GM12891 (cell line): Measurements from ENCODE around the gene P3H3.

Source experiments
- DNase-seq: peaks from one replicate; pipeline ENCODE4 v3.0.0; 2011; ENCODE audit warnings: low spot score; ENCODE audit not compliant: insufficient read length
- FAIRE-seq: peaks from 2 replicates; lab custom pipeline; 2011; peaks lifted over from hg19 to GRCh38; lab: Jason Lieb, UNC
- PAX5 ChIP-seq: IDR thresholded peaks from 2 replicates; pipeline ENCODE4 v1.6.1; 2011; ENCODE audit warnings: low read length, moderate library complexity, mild to moderate bottlenecking; ENCODE audit not compliant: insufficient read depth, severe bottlenecking
- POLR2A ChIP-seq: IDR thresholded peaks from 2 replicates; pipeline ENCODE4 v1.6.1; 2011; ENCODE audit warnings: low read depth, low read length, control low read depth
- POLR2AphosphoS5 ChIP-seq: IDR thresholded peaks from 2 replicates; pipeline ENCODE4 v1.6.1; 2011; ENCODE audit warnings: low read depth, low read length, control low read depth
- POU2F2 ChIP-seq: IDR thresholded peaks from 2 replicates; pipeline ENCODE4 v1.6.1; 2011; ENCODE audit warnings: low read depth, mild to moderate bottlenecking, control low read depth, low read length, moderate library complexity
- SPI1 ChIP-seq: IDR thresholded peaks from 2 replicates; pipeline ENCODE4 v1.6.1; 2011; ENCODE audit warnings: low read depth, low read length, control low read depth
- TAF1 ChIP-seq: IDR thresholded peaks from 2 replicates; pipeline ENCODE4 v1.6.1; 2011; ENCODE audit warnings: low read depth, low read length, control low read depth

The P3H3 gene

DNA sequence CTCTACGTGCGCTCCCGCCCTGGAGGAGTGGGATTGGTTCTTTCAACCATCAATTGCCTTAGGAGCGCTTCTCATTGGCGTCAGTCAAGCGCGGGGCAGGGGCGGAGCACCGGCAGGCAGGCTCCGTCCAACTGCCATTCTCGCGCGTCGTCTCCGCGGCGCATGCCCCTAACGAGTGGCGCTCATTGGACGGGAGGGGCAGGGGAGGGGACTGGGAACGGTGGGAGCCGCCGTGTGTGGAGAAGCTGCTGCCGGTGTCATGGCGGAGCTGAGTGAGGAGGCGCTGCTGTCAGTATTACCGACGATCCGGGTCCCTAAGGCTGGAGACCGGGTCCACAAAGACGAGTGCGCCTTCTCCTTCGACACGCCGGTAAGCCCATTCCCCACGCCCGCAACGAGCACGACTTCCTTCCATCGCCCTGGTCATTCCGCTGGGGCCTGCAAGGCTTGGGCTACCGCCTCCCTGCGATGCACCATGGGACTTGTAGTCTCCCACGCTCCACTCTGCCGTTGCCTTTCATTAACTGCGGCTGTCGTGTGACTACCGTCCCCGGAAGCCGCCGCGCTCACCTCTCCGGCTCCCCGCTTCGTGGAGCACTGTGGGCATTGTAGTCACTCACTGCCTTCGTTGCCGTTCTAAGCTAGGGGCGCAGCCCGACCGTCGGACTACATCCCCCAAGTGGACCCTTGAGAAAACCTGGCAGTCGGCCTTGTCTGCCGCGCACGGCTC lies 23.9 kb downstream of the P3H3 start, which contains the start of gene USP5:
TSS of gene USP5 (plus strand) at position 230 of the 730 bp plus-strand sequence. CDS start at position 260, 30 bp downstream.
- DNase-seq (peak; percentile 92), FAIRE-seq (peak; percentile 100)
- peak; percentile 75 for TF ChIP-seq TAF1
- peak; percentile 84 for TF ChIP-seq POLR2AphosphoS5
- TF ChIP-seq PAX5: no peak
- TF ChIP-seq POU2F2: no peak
- peak; percentile 85 for TF ChIP-seq POLR2A
- peak; percentile 40 for TF ChIP-seq SPI1

- FAIRE-seq (peak; percentile 82), DNase-seq (no peak)
- TF ChIP-seq POU2F2 (no peak), PAX5 (no peak), TAF1 (no peak), POLR2A (no peak; the same call in 1 of the 2 replicates)
These were observed 24.6 kb downstream of the P3H3 start for GRCh38 chr12:6852651-6853354.

GRCh38 chr12:6853626-6854025 lies 25.4 kb downstream of the P3H3 start:
- TF ChIP-seq SPI1 (no peak), POLR2A (no peak)
- FAIRE-seq (no peak), DNase-seq (no peak)

GRCh38 chr12:6854036-6854435 lies 25.8 kb downstream of the P3H3 start:
- no peak for DNase-seq
- no peak for FAIRE-seq
- TF ChIP-seq POLR2A (no peak), TAF1 (no peak), POU2F2 (no peak), PAX5 (no peak), POLR2AphosphoS5 (no peak), SPI1 (no peak)

- no peak for FAIRE-seq
- TF ChIP-seq POU2F2: no peak
- no peak for TF ChIP-seq POLR2AphosphoS5
- TF ChIP-seq TAF1: no peak
- TF ChIP-seq PAX5: no peak
- TF ChIP-seq POLR2A: no peak
These were observed 27.1 kb downstream of the P3H3 start for GRCh38 chr12:6855322-6855721.

GRCh38 chr12:6858799-6859198 lies 30.6 kb downstream of the P3H3 start:
- FAIRE-seq (no peak), DNase-seq (no peak)
- TF ChIP-seq TAF1 (no peak), POLR2AphosphoS5 (no peak), SPI1 (no peak), POU2F2 (no peak), PAX5 (no peak), POLR2A (no peak)

More at GRCh38 chr12:6855322-6855721, 27.1 kb downstream of the P3H3 start:
- DNase-seq: no peak

DNA sequence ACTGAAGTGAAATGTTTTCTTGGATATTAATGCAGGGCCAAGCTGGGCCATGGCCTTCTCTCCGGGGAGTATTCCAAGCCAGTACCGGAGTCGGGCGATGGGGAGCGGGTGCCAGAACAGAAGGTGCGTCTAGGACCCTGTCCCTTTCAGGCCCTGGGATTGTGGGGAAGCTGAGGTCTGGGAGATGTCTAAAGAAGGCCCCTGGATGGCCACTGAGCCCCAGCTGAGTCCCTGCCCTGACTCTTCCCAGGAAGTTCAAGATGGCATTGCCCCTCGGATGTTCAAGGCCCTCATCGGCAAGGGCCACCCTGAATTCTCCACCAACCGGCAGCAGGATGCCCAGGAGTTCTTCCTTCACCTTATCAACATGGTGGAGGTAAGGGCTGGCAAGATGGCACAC lies 31.9 kb downstream of the P3H3 start:
- no peak for DNase-seq
- TF ChIP-seq POU2F2 (no peak), SPI1 (no peak), POLR2A (no peak), POLR2AphosphoS5 (no peak), TAF1 (no peak), PAX5 (no peak)
- FAIRE-seq: no peak

DNA sequence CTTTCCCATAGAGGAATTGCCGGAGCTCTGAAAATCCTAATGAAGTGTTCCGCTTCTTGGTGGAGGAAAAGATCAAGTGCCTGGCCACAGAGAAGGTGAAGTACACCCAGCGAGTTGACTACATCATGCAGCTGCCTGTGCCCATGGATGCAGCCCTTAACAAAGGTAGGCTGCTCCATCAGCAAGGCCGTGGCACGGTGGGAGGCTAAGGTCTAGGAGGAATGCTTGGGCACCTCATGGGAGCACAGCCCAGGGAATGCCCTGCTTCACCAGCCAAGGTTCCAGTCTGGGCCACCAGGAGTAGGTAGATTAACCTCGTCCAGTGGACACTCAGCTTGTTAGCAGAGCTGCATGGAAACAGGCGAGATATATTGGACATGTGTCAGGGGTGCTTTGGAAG lies 32.7 kb downstream of the P3H3 start:
- DNase-seq (no peak), FAIRE-seq (no peak)
- no peak for TF ChIP-seq SPI1
- no peak for TF ChIP-seq POLR2AphosphoS5
- no peak for TF ChIP-seq POU2F2
- no peak for TF ChIP-seq TAF1
- no peak for TF ChIP-seq POLR2A
- no peak for TF ChIP-seq PAX5

GRCh38 chr12:6861391-6861790 lies 33.2 kb downstream of the P3H3 start:
- FAIRE-seq: no peak
- TF ChIP-seq TAF1 (no peak), POLR2A (no peak), POLR2AphosphoS5 (no peak), SPI1 (no peak), POU2F2 (no peak), PAX5 (no peak)
- no peak for DNase-seq
